ENCODE results near the gene APBA2.

DNA sequence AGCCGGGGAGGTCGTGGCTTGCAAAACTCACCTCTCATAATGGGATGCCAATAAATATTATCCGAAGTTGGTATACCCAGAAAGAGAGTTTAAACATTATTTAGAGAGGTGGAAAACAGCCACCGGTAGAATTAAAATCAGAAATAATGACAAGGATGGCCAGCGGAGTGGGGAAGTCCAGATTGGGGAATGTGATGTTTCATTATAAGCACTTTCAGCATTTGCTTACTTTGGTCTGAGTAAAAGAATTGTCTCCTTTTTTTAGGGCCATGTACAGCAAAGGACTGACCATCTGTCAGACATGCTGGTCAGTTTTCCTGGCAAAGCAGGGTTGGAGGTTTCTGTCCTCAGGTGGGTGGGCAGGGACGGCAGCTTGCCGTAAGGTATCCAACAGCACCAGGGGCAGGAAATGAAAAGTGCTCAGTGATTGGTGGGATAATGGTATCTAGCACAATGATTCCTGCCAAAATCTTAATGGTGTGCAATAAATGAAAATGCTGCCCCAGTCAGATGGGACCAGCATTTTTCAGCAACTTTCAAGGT, 24.3 kb downstream of the APBA2 start:
- TF ChIP-seq, protein P1, sequence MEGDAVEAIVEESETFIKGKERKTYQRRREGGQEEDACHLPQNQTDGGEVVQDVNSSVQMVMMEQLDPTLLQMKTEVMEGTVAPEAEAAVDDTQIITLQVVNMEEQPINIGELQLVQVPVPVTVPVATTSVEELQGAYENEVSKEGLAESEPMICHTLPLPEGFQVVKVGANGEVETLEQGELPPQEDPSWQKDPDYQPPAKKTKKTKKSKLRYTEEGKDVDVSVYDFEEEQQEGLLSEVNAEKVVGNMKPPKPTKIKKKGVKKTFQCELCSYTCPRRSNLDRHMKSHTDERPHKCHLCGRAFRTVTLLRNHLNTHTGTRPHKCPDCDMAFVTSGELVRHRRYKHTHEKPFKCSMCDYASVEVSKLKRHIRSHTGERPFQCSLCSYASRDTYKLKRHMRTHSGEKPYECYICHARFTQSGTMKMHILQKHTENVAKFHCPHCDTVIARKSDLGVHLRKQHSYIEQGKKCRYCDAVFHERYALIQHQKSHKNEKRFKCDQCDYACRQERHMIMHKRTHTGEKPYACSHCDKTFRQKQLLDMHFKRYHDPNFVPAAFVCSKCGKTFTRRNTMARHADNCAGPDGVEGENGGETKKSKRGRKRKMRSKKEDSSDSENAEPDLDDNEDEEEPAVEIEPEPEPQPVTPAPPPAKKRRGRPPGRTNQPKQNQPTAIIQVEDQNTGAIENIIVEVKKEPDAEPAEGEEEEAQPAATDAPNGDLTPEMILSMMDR (IDR thresholded peaks at IDR 0.05): no peak
- no peak for TF ChIP-seq POLR2A (IDR thresholded peaks at IDR 0.05)
